ENCODE measurements around the gene OSER1. TPM values are rescaled to one million over a fixed set of nuclear protein-coding genes. Genes with fewer than 3 reads are reported as not detected.
"Not testable (repeated sequence)": the region's sequence is repeated elsewhere in the genome, so short reads cannot be mapped to it uniquely, and the experiment has no call there.

Gene OSER1
- total and polyA plus RNA-seq, 2 donors (not counting 1 experiment from before 2014, with no cell fraction given) = 50.9 to 73.2 TPM

- H3K4me3 ChIP-seq (replicated peaks in 1 of 4; ENCODE audit: control extremely low read depth in 1 of 4, insufficient read depth in 1 of 4, low read depth in 3 of 4, low read length in 4 of 4); H3K36me3 ChIP-seq (ENCODE audit: control insufficient read depth, insufficient read depth, low read length); H3K9ac ChIP-seq (ENCODE audit: insufficient read depth, low read length); H3K9me3 ChIP-seq (ENCODE audit: control insufficient read depth, insufficient read depth, low read depth, low read length); H3K4me2 ChIP-seq (ENCODE audit: extremely low read depth, insufficient read depth, low read length); H4K20me1 ChIP-seq (ENCODE audit: control insufficient read depth, extremely low read depth, insufficient read depth, low read length); H3K79me2 ChIP-seq (ENCODE audit: control insufficient read depth, insufficient read depth, low read length); H3K27me3 ChIP-seq (ENCODE audit: control insufficient read depth, insufficient read depth, low read length); H2AFZ ChIP-seq (ENCODE audit: low read length); H3K27ac ChIP-seq (ENCODE audit: insufficient read depth, low read length): not testable (repeated sequence)
- TF ChIP-seq CTCF (conservative IDR thresholded peaks at IDR 0.05 in 1 of 2, IDR thresholded peaks at IDR 0.05 in 1 of 2; ENCODE audit: low read depth in 1 of 2, low read length in 2 of 2) = peak; percentile 84
- peak; percentile 70 to 81 for DNase-seq (ENCODE audit: low read depth in 2 of 2)
- peaks cover 14% of the 10 kb centered on the region for H3K4me1 ChIP-seq (ENCODE audit: control insufficient read depth, extremely low read depth, insufficient read depth, low read length)
Measured at GRCh38 chr20:44190197-44190852, 20.2 kb downstream of the OSER1 start.

- Histone ChIP-seq H3K4me3 (replicated peaks in 1 of 4; ENCODE audit: control extremely low read depth in 1 of 4, insufficient read depth in 1 of 4, low read depth in 3 of 4, low read length in 4 of 4) (no peak overlapping the region), H3K79me2 (ENCODE audit: control insufficient read depth, insufficient read depth, low read length) (no peaks in the 10 kb centered on the region)
Measured at GRCh38 chr20:44188752-44189151, 21.8 kb downstream of the OSER1 start.

More at GRCh38 chr20:44188752-44189151, 21.8 kb downstream of the OSER1 start:
- no peaks in the 10 kb centered on the region for H4K20me1 ChIP-seq (ENCODE audit: control insufficient read depth, extremely low read depth, insufficient read depth, low read length)
- no peaks in the 10 kb centered on the region for H3K27me3 ChIP-seq (ENCODE audit: control insufficient read depth, insufficient read depth, low read length)
- peak overlapping the region; percentile 52 for H3K27ac ChIP-seq (ENCODE audit: insufficient read depth, low read length)
- DNase-seq (ENCODE audit: low read depth in 2 of 2) = no peak
- H3K9me3 ChIP-seq (ENCODE audit: control insufficient read depth, insufficient read depth, low read depth, low read length) = no peaks in the 10 kb centered on the region
- peaks cover 14% of the 10 kb centered on the region for H3K4me1 ChIP-seq (ENCODE audit: control insufficient read depth, extremely low read depth, insufficient read depth, low read length)
- no peaks in the 10 kb centered on the region for H3K36me3 ChIP-seq (ENCODE audit: control insufficient read depth, insufficient read depth, low read length)
- H3K9ac ChIP-seq (ENCODE audit: insufficient read depth, low read length) = no peak overlapping the region
- H2AFZ ChIP-seq (ENCODE audit: low read length) = no peak overlapping the region
- TF ChIP-seq CTCF (conservative IDR thresholded peaks at IDR 0.05 in 1 of 2, IDR thresholded peaks at IDR 0.05 in 1 of 2; ENCODE audit: low read depth in 1 of 2, low read length in 2 of 2) = no peak
- no peak overlapping the region for H3K4me2 ChIP-seq (ENCODE audit: extremely low read depth, insufficient read depth, low read length)
